ENCODE measurements around the gene TRIO. TPM values are rescaled to one million over a fixed set of nuclear protein-coding genes. Genes with fewer than 3 reads are reported as not detected.
A peak's percentile ranks its signal among the peaks of the same experiment; 100 is the strongest.

The TRIO gene
- total and polyA plus RNA-seq, 8 donors = 84.4 to 151 (median 93.7) TPM

- H3K27ac ChIP-seq = peak overlapping the region; percentile 9 to 21
- ATAC-seq (peak; percentile 82), DNase-seq (peak; percentile 22 to 82 (median 63))
- H3K27me3 ChIP-seq = no peaks in the 10 kb centered on the region
- intact Hi-C loops (cut with DNase I) = no loop called here
- H3K36me3 ChIP-seq = no peaks in the 10 kb centered on the region
- H3K4me3 ChIP-seq = no peak overlapping the region
- H3K4me1 ChIP-seq = peaks cover 10 to 25% of the 10 kb centered on the region in 2 donors
- H3K9me3 ChIP-seq = no peaks in the 10 kb centered on the region
- TF ChIP-seq CTCF (IDR thresholded peaks at IDR 0.05) = no peak
Measured at GRCh38 chr5:14250084-14250695, 107.0 kb downstream of the TRIO start.

GRCh38 chr5:14250748-14251701 lies 107.9 kb downstream of the TRIO start:
- peak; percentile 7 for ATAC-seq

GRCh38 chr5:14251733-14252132 lies 108.6 kb downstream of the TRIO start:
- Histone ChIP-seq H3K36me3 (no peaks in the 10 kb centered on the region), H3K27ac (no peak overlapping the region), H3K27me3 (no peaks in the 10 kb centered on the region), H3K4me1 (peaks cover 10 to 32% of the 10 kb centered on the region in 2 donors), H3K9me3 (peaks cover 0 to 4% of the 10 kb centered on the region in 2 donors), H3K4me3 (no peak overlapping the region)
- no peak for TF ChIP-seq CTCF (IDR thresholded peaks at IDR 0.05)
- intact Hi-C loops (cut with DNase I) = no loop called here
- DNase-seq (no peak), ATAC-seq (no peak)

More at GRCh38 chr5:14250748-14251701, 107.9 kb downstream of the TRIO start:
- no peak for DNase-seq
- H3K36me3 ChIP-seq = no peaks in the 10 kb centered on the region
- H3K4me1 ChIP-seq = peaks cover 10 to 27% of the 10 kb centered on the region in 2 donors
- H3K9me3 ChIP-seq = peaks cover 0 to 4% of the 10 kb centered on the region in 2 donors
- intact Hi-C loops (cut with DNase I) = no loop called here
- H3K27me3 ChIP-seq = no peaks in the 10 kb centered on the region
- no peak overlapping the region for H3K4me3 ChIP-seq
- peak overlapping the region in 1 of 2 donors; percentile 9 for H3K27ac ChIP-seq
- no peak for TF ChIP-seq CTCF (IDR thresholded peaks at IDR 0.05)

- ATAC-seq = no peak
- no peak for TF ChIP-seq CTCF (IDR thresholded peaks at IDR 0.05)
- Histone ChIP-seq H3K27me3 (no peaks in the 10 kb centered on the region), H3K9me3 (peaks cover 0 to 4% of the 10 kb centered on the region in 2 donors), H3K4me1 (peaks cover 10 to 42% of the 10 kb centered on the region in 2 donors), H3K36me3 (no peaks in the 10 kb centered on the region), H3K27ac (no peak overlapping the region), H3K4me3 (no peak overlapping the region)
- DNase-seq = no peak
- intact Hi-C loops (cut with DNase I) = no loop called here
Measured at GRCh38 chr5:14252793-14253192, 109.7 kb downstream of the TRIO start.

GRCh38 chr5:14254686-14255085 lies 111.5 kb downstream of the TRIO start:
- DNase-seq (no peak), ATAC-seq (no peak)
- Histone ChIP-seq H3K4me1 (peaks cover 10 to 49% of the 10 kb centered on the region in 2 donors), H3K9me3 (peaks cover 0 to 4% of the 10 kb centered on the region in 2 donors), H3K36me3 (no peaks in the 10 kb centered on the region), H3K4me3 (no peak overlapping the region), H3K27me3 (no peaks in the 10 kb centered on the region), H3K27ac (peak overlapping the region; percentile 13 to 40)
- intact Hi-C loops (cut with DNase I) = no loop called here
- TF ChIP-seq CTCF (IDR thresholded peaks at IDR 0.05) = no peak

All from left lung (tissue), 10 donors.